Central memory CD8-positive, alpha-beta T cell (primary cell): Measurements from ENCODE around the gene KISS1R.
A peak's percentile ranks its signal among the peaks of the same experiment; 100 is the strongest.

Source experiments
- ATAC-seq: fragments of 150-1000 bp; cut with Tn5 transposase; replicated peaks from 2 replicates; pipeline ENCODE4 v1.10.0; 2022; ENCODE audit warnings: mild to moderate bottlenecking, moderate FRiP score, moderate number of reproducible peaks; ENCODE audit not compliant: poor library complexity, severe bottlenecking; ENCODE audit errors: extremely low read depth
- DNase-seq, 2 donors: peaks; one replicate each; pipeline ENCODE4 v3.0.0; 2021; ENCODE audit warnings: low spot score in 2 of 2
- H3K27ac Mint-ChIP-seq: one replicate; pipeline ENCODE4 v1.8.0; 2022; ENCODE audit warnings: low read depth, mild to moderate bottlenecking, moderate library complexity, mixed read lengths
- H3K27me3 Mint-ChIP-seq: one replicate; pipeline ENCODE4 v1.8.0; 2022; ENCODE audit warnings: mixed read lengths
- H3K36me3 Mint-ChIP-seq: one replicate; pipeline ENCODE4 v1.8.0; 2022; ENCODE audit warnings: mild to moderate bottlenecking, moderate library complexity, mixed read lengths; ENCODE audit not compliant: insufficient read depth
- H3K4me1 Mint-ChIP-seq: one replicate; pipeline ENCODE4 v1.8.0; 2022; ENCODE audit warnings: mixed read lengths
- H3K4me3 Mint-ChIP-seq: one replicate; pipeline ENCODE4 v1.8.0; 2022; ENCODE audit warnings: mild to moderate bottlenecking, moderate library complexity, mixed read lengths
- H3K9me3 Mint-ChIP-seq: one replicate; pipeline ENCODE4 v1.8.0; 2022; ENCODE audit warnings: mixed read lengths

The KISS1R gene

DNA sequence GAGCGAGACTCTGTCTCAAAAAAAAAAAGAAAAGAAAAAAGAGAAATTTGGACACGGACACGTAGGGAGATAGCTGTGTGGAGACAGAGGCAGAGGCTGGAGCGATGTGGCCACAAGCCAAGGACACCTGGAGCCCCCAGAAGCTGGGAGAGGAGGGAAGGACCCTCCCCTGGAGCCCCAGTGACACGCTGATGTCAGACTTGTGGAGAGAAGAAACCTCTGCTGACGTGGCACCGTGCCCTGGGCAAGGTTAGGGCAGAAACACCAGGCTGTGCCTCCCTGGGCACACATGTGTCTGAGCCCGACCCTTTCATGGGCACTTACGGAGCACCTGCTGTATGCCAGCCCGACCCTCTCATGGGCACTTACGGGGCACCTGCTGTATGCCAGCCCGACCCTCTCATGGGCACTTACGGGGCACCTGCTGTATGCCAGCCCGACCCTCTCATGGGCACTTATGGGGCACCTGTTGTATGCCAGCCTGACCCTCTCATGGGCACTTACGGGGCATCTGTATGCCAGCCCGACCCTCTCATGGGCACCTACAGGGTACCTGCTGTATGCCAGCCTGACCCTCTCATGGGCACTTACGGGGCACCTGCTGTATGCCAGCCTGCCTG, 26.5 kb downstream of the KISS1R start:
- Mint-ChIP-seq H3K27ac (no peak overlapping the region), H3K27me3 (no peaks in the 10 kb centered on the region), H3K9me3 (no peaks in the 10 kb centered on the region), H3K4me3 (no peak overlapping the region), H3K36me3 (peaks cover 11% of the 10 kb centered on the region), H3K4me1 (peaks cover 20% of the 10 kb centered on the region)
- ATAC-seq = no peak
- no peak for DNase-seq

DNA sequence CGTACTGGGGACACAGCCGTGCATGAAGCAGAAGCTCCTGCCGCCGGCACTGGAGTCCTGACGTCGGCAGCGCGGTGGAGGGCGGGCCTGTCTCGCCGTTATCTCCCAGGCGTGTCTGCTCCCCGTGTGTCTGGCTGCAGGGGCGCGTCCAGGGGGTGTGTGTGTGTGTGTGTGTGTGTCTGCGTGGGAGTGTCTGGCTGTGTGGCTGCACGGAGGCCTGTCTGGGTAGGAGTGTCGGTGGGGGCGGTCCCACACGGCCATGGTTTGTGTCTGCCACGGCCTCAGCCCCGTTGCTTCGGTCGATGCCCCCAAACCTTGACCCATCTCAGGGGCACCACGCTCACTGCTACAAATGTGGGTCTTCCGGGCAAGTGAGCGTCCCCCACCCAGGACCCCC, 27.0 kb downstream of the KISS1R start:
- Mint-ChIP-seq H3K4me3 (no peak overlapping the region), H3K4me1 (peaks cover 20% of the 10 kb centered on the region), H3K36me3 (peaks cover 11% of the 10 kb centered on the region), H3K27ac (no peak overlapping the region), H3K9me3 (no peaks in the 10 kb centered on the region), H3K27me3 (no peaks in the 10 kb centered on the region)
- ATAC-seq = no peak
- DNase-seq = no peak

DNA sequence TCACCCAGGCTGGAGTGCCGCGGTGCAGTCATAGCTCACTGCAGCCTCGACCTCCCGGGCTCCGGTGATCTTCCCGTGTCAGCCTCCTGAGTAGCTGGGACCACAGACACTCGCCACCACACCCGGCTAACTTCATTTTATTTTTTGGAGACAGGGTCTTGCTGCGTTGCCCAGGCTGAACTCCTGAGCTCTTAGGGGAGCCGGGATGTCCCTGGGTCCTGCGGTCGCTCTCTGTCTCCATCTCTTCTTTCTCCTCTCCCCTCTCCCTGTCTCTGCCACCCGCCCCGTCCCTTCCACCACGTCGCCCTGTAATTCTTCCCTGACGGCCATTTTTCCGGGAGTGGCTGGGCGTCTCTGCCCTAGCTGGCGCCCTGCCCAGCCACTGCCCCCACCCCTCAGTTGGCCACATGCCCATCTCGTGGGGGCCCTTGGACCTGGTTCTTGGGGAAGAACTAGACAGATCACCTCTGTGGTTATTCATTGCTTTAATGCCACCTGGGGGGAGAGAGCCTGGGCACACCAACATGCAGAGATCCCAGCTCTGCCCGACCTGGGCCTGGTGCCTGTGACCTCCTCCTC, 27.6 kb downstream of the KISS1R start:
- Mint-ChIP-seq H3K4me3 (no peak overlapping the region), H3K36me3 (peaks cover 11% of the 10 kb centered on the region), H3K9me3 (no peaks in the 10 kb centered on the region), H3K27ac (no peak overlapping the region), H3K4me1 (peaks cover 16% of the 10 kb centered on the region), H3K27me3 (no peaks in the 10 kb centered on the region)
- ATAC-seq (no peak), DNase-seq (no peak)

DNA sequence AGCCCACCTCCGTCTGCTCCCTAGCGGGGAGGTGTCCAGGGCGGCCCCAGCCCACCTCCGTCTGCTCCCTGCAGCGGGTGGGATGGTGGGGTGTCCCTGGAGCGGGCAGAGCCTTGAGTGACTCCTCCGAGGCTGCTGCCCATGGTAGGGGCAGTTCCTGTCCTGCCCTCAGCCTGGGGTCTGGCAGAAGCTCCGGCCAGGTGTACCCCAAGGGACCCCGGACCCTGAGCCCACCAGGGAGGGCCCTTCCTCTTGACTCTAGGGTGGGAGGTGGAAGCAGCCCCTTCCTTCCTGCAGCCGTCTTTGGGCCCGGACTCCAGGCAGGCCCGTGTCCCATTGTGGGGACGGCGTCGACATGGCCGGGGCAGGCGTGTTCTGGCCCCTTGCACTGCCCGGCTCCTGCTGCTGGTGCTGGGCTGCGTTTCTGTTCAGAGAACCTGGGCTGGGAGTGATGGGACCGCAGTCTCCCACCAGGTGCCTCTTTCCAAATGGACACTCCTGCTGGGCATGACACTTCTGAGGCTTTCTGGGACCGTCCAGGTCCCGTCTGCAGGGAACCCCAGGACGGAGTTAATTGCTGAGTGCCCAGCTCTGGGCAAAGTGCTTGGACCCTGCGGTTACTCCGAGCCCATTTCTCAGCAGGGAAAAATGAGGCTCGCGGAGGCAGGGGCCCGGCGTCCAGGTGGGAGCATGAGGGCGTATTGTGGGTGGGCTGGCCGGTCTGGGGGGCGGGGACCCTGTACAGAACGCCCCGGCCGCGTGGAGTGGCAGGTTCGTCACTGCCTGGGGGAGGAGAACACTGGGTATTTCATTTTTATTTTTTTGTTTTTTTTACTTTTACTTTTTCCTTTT, 28.5 kb downstream of the KISS1R start:
- DNase-seq = no peak
- Mint-ChIP-seq H3K36me3 (peaks cover 8% of the 10 kb centered on the region), H3K4me3 (no peak overlapping the region), H3K27ac (no peak overlapping the region), H3K4me1 (peaks cover 8% of the 10 kb centered on the region), H3K27me3 (no peaks in the 10 kb centered on the region), H3K9me3 (no peaks in the 10 kb centered on the region)
- no peak for ATAC-seq

DNA sequence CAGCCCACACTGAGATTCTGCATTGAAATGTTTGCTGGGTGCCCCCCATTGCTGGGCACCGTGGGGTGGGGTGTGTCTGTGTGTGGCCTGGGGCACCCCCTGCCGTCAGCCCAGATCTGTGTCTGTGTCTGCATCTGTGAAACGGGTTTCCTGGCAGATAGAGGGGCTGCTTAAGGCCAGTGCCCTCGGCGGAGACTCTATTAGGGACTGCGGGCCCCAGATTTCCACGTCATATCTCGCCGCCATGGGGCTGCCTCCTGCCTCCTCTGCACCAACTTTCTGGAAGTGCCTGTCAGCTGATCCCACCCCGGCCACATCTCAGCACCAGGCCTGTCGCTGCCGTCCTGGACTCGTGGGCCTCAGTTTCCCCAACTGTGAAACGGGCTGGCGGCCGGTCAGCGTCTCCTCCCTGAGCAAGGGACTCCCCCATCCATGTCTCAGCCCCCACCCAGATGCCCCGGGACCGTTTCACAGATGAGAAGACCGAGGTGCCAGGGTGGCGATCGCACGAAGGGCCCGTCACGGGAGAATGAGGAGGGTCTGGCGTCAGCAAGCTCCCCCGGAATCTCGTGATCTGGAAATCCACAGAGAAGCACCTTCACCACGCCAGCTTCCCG, 30.1 kb downstream of the KISS1R start:
- Mint-ChIP-seq H3K27me3 (no peaks in the 10 kb centered on the region), H3K4me3 (no peak overlapping the region), H3K27ac (no peak overlapping the region), H3K9me3 (no peaks in the 10 kb centered on the region), H3K36me3 (peaks cover 8% of the 10 kb centered on the region), H3K4me1 (no peaks in the 10 kb centered on the region)
- ATAC-seq (no peak), DNase-seq (no peak)

DNA sequence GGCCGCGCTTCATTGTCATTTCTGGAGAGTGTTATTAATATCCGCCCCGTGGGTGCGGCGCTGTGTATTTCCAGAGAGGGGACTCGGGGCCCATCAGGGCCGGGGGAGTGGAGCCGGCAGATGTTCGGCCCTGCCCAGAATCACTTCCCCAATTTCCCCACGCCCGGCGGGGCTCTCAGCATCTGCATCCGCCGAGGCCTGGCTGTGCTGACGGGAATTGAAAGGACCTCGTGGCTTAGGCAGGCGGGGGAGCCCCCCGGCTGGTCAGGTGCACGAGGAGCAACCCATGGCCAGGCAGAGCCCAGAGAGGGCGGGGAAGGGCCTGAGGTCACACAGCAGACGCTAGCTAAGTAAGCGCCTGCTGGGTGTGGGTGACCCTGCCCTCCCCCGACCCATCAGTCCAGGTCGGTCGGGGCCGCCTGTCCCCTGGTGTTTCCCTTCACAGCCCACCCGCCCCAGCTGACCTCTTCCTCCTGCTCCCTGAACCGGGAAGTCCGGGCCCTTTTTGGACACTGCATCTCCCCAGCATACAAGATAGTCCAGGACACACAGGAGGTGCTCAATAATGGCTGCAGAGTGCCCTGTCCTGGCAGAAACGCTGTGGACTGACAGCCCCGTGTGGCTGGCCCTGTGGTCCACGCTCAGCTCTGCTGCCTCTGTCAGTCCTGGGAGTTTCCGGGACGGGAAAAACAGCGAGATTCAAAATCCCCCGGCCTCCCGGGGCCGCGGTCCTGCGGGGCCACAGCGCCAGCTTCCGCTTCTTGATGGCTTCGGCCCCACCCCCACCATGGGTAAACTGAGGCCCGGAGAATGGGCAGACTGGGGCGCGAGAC, 30.8 kb downstream of the KISS1R start:
- H3K4me1 Mint-ChIP-seq = peaks cover 1% of the 10 kb centered on the region
- peak; percentile 60 for ATAC-seq
- no peak overlapping the region for H3K4me3 Mint-ChIP-seq
- H3K27me3 Mint-ChIP-seq = no peaks in the 10 kb centered on the region
- H3K9me3 Mint-ChIP-seq = no peaks in the 10 kb centered on the region
- peaks cover 6% of the 10 kb centered on the region for H3K36me3 Mint-ChIP-seq
- DNase-seq = peak in 1 of 2 donors; percentile 25
- no peak overlapping the region for H3K27ac Mint-ChIP-seq

DNA sequence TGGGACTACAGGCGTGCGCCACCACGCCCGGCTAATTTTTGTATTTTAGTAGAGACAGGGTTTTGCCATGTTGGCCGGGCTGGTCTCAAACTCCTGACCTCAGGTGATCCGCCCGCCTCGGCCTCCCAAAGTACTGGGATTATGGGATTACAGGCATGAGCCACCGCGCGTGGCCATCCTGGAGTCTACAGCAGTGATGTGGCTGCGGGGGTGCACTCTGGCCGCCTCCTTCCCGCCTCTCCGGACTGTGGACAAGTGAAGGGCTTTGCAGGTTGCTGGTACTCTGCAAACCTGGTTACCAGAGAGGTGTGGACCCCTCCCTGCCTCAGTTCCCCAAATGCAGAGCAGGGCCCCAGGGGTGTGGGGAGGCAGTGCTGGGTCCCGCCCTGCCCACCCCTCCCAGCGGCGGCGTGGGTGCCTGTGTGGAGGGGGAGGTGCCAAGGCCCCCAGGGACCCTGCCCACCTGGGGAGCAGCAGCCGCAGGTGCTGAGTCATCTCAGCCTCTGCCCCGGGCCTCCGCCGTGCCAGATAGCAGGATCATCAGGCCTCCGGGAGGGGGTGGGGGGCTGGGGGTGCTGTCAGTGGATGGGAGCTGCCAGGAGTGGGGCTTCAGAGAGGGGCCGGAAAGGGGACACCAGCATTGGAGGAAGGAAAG, 31.8 kb downstream of the KISS1R start:
- H3K4me1 Mint-ChIP-seq = peaks cover 4% of the 10 kb centered on the region
- no peak overlapping the region for H3K27ac Mint-ChIP-seq
- peaks cover 4% of the 10 kb centered on the region for H3K36me3 Mint-ChIP-seq
- H3K4me3 Mint-ChIP-seq = no peak overlapping the region
- ATAC-seq (no peak), DNase-seq (no peak)
- H3K27me3 Mint-ChIP-seq = no peaks in the 10 kb centered on the region
- no peaks in the 10 kb centered on the region for H3K9me3 Mint-ChIP-seq

DNA sequence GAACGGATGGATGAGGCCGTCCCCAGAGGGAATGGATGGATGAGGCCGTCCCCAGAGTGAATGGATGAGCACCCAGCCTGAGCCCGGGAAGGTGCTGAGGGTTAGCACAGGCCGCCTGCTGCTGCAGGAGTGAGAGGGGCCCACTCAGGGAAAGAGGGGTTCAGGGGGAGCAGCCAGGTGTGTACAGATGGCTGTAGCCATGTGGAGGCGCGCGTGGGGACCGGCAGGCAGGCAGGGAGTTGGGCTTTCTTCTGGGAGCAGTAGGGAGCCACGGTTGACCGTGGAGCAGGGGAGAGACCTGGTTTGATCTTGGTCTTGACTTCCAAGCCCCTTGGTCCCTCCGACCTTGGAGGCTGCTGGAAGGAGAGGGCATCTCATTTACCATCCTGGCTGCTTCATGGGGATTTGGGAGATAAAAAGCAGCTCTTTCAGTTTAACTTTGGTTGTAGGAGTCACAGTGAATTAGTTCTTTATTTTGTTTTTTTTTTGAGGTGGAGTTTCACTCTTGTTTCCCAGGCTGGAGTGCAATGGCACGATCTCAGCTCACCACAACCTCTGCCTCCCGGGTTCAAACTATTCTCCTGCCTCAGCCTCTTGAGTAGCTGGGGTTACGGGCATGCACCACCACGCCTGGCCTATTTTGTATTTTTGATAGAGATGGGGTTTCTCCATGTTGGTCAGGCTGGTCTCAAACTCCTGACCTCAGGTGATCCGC, 33.4 kb downstream of the KISS1R start:
- Mint-ChIP-seq H3K36me3 (peaks cover 2% of the 10 kb centered on the region), H3K27ac (no peak overlapping the region), H3K27me3 (no peaks in the 10 kb centered on the region), H3K9me3 (no peaks in the 10 kb centered on the region), H3K4me3 (no peak overlapping the region), H3K4me1 (peaks cover 4% of the 10 kb centered on the region)
- ATAC-seq = no peak
- DNase-seq = no peak

DNA sequence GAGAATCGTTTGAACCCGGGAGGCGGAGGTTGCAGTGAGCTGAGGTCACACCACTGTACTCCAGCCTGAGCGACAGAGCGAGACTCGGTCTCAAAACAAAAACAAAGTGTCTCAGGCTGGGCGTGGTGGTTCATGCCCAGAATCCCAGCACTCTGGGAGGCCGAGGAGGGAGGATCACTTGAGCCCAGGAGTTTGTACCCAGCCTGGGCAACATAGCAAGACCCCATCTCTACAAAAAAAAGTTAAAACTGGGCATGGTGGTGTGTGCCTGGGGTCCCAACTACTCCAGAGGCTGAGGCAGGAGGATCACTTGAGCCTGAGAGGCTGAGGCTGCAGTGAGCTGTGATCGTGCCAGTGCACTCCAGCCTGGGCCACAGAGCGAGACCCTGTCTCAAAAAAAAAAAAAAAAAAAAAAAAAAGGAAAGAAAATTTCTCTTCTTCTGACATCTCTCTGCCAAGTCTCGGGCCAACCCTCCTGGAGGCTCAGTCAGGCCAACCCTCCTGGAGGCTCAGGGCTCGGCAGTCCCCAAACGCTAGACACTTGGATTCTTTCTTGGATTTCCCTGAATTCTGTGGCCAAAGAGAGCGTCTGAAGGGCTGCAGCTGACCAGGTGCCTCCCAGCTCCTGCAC, 35.0 kb downstream of the KISS1R start:
- peaks cover 4% of the 10 kb centered on the region for H3K4me1 Mint-ChIP-seq
- H3K4me3 Mint-ChIP-seq = peak overlapping the region; percentile 79
- no peak for DNase-seq
- H3K36me3 Mint-ChIP-seq = peaks cover 2% of the 10 kb centered on the region
- peak overlapping the region; percentile 69 for H3K27ac Mint-ChIP-seq
- H3K27me3 Mint-ChIP-seq = no peaks in the 10 kb centered on the region
- no peak for ATAC-seq
- no peaks in the 10 kb centered on the region for H3K9me3 Mint-ChIP-seq

DNA sequence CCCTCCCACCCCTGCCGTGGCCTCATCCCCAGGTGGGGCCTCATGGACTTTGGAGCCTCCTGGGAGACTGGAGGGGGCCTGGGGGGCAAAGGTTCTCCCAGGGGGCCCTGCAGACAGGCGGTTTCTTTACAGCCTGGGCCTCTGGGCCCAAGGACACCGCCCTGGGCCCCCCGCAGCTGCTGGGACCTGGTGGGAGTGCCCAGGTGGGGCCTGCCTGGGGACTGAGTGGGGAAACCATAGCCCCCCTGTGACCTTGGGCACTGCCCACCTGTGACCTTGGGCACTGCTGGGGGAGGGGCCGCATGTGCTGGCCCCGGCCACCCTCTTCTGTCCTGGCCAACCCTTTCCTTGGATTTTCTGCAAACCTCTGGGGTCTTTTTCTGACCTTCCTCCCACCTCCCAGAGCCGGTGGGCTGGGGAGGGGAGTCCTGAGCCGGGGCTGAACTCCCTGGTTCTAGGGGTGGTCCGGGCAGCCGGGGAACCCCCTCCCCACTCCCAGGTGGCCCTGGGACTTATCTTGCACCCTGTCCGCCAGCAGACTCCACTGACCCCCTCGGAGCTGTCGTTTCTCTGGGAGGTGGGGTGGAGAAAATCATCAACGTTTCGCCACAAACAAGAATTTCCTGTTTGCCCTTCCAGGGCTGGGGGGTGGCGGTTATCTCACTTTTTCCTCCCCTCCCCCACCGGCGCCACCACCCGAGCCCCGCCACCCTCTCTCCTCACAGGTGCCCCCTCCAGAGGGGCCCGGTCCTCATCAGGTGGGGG, 35.7 kb downstream of the KISS1R start:
- no peak for DNase-seq
- Mint-ChIP-seq H3K27ac (peak overlapping the region; percentile 57), H3K36me3 (peaks cover 2% of the 10 kb centered on the region), H3K27me3 (no peaks in the 10 kb centered on the region), H3K9me3 (no peaks in the 10 kb centered on the region), H3K4me3 (peak overlapping the region; percentile 79), H3K4me1 (peaks cover 4% of the 10 kb centered on the region)
- peak; percentile 19 for ATAC-seq
